GM18867 (cell line): ENCODE results near the gene KRTAP10-9.
"Not testable (repeated sequence)": the region's sequence is repeated elsewhere in the genome, so short reads cannot be mapped to it uniquely, and the experiment has no call there.

Source experiments
- ATAC-seq: cut with Tn5 transposase; IDR thresholded peaks from one replicate; pipeline ENCODE4 v1.9.1; 2021; ENCODE audit warnings: mild to moderate bottlenecking, moderate library complexity; ENCODE audit not compliant: unreplicated experiment

The KRTAP10-9 gene

GRCh38 chr21:44657635-44658540 is 31.0 kb downstream of the KRTAP10-9 start, which contains the start of gene KRTAP12-3:
TSS of gene KRTAP12-3 (plus strand) at chr21:44657932. CDS start at chr21:44657980, 48 bp downstream.
- no peak for ATAC-seq

GRCh38 chr21:44658541-44658910 is 31.6 kb downstream of the KRTAP10-9 start:
- ATAC-seq = no peak

GRCh38 chr21:44658913-44659595 is 32.2 kb downstream of the KRTAP10-9 start:
- ATAC-seq = no peak

GRCh38 chr21:44661567-44661966 is 34.7 kb downstream of the KRTAP10-9 start:
- ATAC-seq = not testable (repeated sequence)

DNA sequence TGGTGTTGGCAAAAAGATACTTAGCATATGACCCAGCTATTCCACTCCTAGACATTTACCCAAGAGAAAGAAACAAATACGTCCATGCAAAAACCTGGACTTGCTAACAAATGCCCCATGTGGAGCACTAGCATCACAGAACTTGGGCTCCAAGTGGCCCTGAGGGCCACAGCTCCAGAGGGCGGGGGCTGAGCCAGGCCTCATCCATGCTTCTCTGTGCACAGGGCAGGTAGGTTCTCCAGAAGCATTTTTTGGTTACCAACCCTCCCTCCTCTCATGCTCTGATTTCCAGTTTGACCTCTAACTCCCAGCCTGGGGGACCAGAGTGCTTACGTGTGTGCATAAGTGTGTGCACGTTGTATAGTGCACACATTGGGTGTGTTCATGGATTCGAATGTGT is 37.8 kb downstream of the KRTAP10-9 start:
- ATAC-seq = no peak

DNA sequence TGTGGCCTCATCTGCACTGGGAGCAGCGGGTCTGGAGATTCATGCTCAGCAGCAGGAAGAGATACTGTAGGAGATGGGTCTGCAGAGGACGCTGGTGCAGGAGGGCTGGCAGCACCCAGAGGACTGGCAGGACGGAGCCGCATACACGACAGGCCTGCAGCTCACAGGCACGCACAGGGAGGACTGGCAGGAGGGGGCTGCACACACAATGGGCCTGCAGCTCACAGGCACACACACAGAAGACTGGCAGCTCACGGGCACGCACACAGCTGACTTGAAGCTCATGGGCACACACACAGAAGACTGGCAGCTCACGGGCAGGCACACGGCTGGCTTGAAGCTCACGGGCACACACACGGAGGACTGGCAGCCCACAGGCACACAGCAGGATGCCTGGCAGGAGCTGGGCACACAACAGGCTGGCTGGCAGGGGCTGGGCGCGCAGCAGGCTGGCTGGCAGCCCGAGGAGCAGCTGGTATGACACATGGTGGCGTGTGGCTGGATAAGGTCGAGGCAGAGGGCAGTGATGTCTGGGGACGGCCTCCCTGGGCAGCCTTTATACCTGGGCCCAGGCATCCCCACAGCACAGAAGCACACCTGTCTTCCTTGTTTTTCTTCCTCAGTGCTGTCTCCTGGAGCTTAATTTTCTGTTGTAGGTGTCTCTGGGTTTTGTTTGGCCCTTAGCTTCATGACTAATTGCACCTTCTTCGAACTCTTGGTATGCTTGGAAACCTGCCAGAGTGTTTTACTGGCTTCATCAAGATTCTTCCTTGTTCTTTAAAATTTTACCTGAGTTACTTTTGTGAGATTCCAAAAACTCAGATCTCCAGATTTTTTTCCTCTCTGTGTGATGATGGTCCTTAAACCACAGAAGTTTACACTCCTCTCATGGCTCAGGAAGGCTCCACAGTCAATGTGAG is 39.8 kb downstream of the KRTAP10-9 start, which contains the start of gene KRTAP12-2:
Gene KRTAP12-2, minus strand, starts transcription at position 527 of the 920 bp plus-strand sequence. Its CDS starts 41 bp downstream, at position 486.
- ATAC-seq = no peak

GRCh38 chr21:44667612-44668011 is 40.7 kb downstream of the KRTAP10-9 start:
- no peak for ATAC-seq

- ATAC-seq = no peak
These were observed 43.9 kb downstream of the KRTAP10-9 start for GRCh38 chr21:44670642-44671432.

- no peak for ATAC-seq
These were observed 45.0 kb downstream of the KRTAP10-9 start for GRCh38 chr21:44671911-44672310.

- no peak for ATAC-seq
These were observed 51.0 kb downstream of the KRTAP10-9 start for GRCh38 chr21:44677881-44678280.
